Bronchial epithelial cell (primary cell): ENCODE data around the gene ANTXR1. TPM values are rescaled to one million over a fixed set of nuclear protein-coding genes. Genes with fewer than 3 reads are reported as not detected.

Source experiments
- DNase-seq: peaks from one replicate; pipeline ENCODE4 v3.0.0-alpha.2; 2010; ENCODE audit warnings: low read depth
- FAIRE-seq: peaks from 2 replicates; lab custom pipeline; 2011; peaks lifted over from hg19 to GRCh38; lab: Jason Lieb, UNC
- H3K27me3 ChIP-seq: 2 replicates; pipeline ENCODE4 v1.5.1; 2011; ENCODE audit warnings: low read length; ENCODE audit not compliant: control insufficient read depth, insufficient read depth
- H3K36me3 ChIP-seq: 2 replicates; pipeline ENCODE4 v1.5.1; 2011; ENCODE audit warnings: low read length; ENCODE audit not compliant: control insufficient read depth, insufficient read depth
- H3K4me3 ChIP-seq: 2 replicates; pipeline ENCODE4 v1.5.1; 2011; ENCODE audit warnings: mild to moderate bottlenecking, low read depth, low read length, control low read depth
- CTCF ChIP-seq: IDR thresholded peaks from 2 replicates; pipeline ENCODE4 v1.5.1; 2011; ENCODE audit warnings: mild to moderate bottlenecking, moderate library complexity, low read length, control low read depth, inconsistent platforms; ENCODE audit not compliant: insufficient read depth, severe bottlenecking
- total RNA-seq: library from RNA; depleted of rRNA; stranded (reverse); fragments of >200 nt; gene quantifications from 2 replicates; pipeline ENCODE4 v1.2.1, GENCODE V29; 2014

The ANTXR1 gene
- total RNA-seq, 1 donor from 2014 or later = 3.7 TPM

GRCh38 chr2:68993660-68994059, 19.3 kb upstream of the ANTXR1 start:
- no peak for DNase-seq
- Histone ChIP-seq H3K4me3 (no peak overlapping the region), H3K27me3 (peaks cover 2% of the 10 kb centered on the region), H3K36me3 (no peaks in the 10 kb centered on the region)
- no peak for TF ChIP-seq CTCF
- FAIRE-seq = no peak

GRCh38 chr2:68994864-68995263, 18.1 kb upstream of the ANTXR1 start:
- TF ChIP-seq CTCF = no peak
- no peak for FAIRE-seq
- no peak overlapping the region for H3K4me3 ChIP-seq
- no peak for DNase-seq
- no peaks in the 10 kb centered on the region for H3K27me3 ChIP-seq
- H3K36me3 ChIP-seq = no peaks in the 10 kb centered on the region

GRCh38 chr2:68995916-68996315, 17.1 kb upstream of the ANTXR1 start:
- TF ChIP-seq CTCF = no peak

GRCh38 chr2:68997401-68997800, 15.6 kb upstream of the ANTXR1 start:
- no peak for TF ChIP-seq CTCF
- Histone ChIP-seq H3K4me3 (no peak overlapping the region), H3K36me3 (no peaks in the 10 kb centered on the region), H3K27me3 (no peaks in the 10 kb centered on the region)
- DNase-seq (no peak), FAIRE-seq (no peak)

More at GRCh38 chr2:68995916-68996315, 17.1 kb upstream of the ANTXR1 start:
- Histone ChIP-seq H3K4me3 (no peak overlapping the region), H3K36me3 (no peaks in the 10 kb centered on the region), H3K27me3 (no peaks in the 10 kb centered on the region)
- FAIRE-seq = no peak
- DNase-seq = no peak

GRCh38 chr2:69001879-69002278, 11.1 kb upstream of the ANTXR1 start:
- no peak for DNase-seq
- Histone ChIP-seq H3K27me3 (no peaks in the 10 kb centered on the region), H3K4me3 (no peak overlapping the region), H3K36me3 (no peaks in the 10 kb centered on the region)
- TF ChIP-seq CTCF = no peak
- no peak for FAIRE-seq

GRCh38 chr2:69003731-69004130, 9.2 kb upstream of the ANTXR1 start:
- DNase-seq (no peak), FAIRE-seq (no peak)
- Histone ChIP-seq H3K4me3 (no peak overlapping the region), H3K36me3 (no peaks in the 10 kb centered on the region), H3K27me3 (no peaks in the 10 kb centered on the region)
- TF ChIP-seq CTCF = no peak
